HG03045 (cell line): ENCODE data around the gene MGP.
A peak's percentile ranks its signal among the peaks of the same experiment; 100 is the strongest.

Experiments used
- ATAC-seq: cut with Tn5 transposase; IDR thresholded peaks from one replicate; pipeline ENCODE4 v1.9.1; 2021; ENCODE audit warnings: mild to moderate bottlenecking, moderate library complexity; ENCODE audit not compliant: unreplicated experiment

The MGP gene

DNA sequence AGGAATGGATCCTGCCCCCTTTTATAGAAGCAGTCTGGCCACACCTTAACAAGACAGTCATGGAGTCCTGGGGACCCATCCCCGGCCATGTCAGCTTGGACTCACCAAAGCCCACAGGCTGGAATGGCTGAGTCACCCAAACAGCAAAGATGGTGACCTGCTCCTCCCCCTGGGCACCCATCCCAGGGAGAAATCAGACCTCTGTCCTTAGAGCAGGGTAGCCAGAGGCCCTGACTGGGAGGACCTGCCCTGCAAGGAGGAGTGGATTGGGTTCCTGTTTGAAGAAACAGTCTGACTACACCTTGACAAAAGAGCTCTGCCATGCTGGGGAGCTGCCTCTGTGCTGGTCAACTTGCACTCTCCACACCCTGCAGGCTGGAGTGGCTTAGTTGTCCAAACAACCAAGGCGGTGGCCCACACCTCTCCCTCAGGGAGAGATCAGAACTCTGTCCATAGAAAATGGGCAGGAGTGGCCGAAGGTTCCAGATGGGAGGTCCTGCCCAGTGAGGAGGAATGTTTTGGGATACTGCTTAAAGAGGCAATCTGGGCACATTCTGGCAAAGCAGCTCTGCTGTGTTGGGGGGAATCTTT lies 16.6 kb downstream of the MGP start:
- no peak for ATAC-seq

DNA sequence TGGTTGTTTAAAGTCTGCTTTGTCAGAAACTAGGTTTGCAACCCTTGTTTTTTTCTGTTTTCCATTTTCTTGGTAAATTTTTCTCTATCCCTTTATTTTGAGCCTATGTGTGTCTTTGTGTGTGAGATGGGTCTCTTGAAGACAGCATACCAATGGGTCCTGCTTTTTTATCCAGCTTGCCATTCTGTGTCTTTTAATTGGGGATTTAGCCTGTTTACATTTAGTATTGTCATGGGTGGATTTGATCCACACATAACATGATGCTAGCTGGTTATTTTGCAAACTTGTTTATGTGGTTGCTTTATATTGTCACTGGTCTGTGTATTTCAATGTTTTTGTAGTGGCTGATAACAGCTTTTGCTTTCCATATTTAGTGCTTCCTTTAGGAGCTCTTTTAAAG lies 25.2 kb downstream of the MGP start:
- ATAC-seq: no peak

DNA sequence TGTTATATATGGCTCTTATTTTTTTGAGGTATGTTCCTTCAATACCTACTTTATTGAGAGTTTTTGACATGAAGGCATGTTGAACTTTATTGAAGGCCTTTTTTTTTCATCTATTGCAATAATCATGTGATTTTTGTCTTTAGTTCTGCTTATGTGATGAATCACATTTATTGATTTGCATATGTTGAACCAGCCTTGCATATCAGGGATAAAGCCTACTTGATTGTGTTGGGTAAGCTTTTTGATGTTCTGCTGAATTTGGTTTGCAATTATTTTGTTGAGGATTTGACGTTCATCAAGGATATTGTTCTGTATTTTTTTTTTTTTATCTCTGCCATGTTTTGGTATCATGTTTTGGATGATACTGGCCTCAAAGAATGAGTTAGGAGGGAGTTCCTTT lies 27.1 kb downstream of the MGP start:
- no peak for ATAC-seq

DNA sequence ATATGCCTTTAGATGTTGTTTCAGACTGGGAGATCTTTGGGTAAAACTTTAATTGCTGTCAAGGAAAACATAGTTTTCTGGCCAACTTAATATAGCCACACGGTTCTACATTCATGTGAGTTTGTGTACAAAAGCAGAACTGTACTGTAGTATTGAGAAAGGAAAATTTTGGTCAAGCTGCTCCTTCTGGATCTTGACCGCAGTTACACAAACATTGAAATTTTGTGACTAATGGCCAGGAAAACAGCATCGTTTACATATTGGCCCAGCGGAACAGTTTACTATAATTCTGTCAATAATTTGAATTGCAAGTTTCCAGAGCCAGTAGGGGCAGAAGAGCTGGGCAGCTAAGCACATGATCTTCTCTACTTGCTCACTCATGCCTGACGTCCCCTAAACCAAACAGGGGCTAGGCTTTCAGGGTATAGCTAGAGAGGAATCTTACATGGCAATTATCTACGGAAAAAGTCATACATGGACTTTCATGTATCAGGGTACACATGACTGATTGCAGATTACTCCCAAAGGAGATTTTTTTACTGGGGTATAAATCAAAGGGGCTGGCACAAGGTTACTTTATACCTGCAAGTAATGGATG lies 31.0 kb downstream of the MGP start:
- no peak for ATAC-seq

DNA sequence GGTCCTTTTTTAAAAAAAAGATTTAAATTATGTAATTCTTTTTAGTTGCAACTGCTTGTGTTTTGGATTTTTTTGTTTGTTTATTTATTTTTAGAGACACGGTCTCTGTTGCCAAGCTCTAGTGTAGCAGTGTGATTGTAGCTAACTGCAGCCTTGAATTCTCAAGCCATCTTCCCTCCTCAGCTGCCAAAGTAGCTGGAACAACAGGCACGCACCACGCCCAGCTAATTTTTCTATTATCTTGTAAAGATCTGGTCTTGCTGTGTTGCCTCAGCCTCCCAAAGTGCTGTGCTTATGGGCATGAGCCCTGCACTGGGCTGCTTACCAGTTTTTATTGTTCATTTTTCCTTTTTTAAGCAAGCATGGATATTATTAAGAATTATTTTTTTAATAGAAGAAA lies 31.7 kb downstream of the MGP start:
- ATAC-seq: no peak

DNA sequence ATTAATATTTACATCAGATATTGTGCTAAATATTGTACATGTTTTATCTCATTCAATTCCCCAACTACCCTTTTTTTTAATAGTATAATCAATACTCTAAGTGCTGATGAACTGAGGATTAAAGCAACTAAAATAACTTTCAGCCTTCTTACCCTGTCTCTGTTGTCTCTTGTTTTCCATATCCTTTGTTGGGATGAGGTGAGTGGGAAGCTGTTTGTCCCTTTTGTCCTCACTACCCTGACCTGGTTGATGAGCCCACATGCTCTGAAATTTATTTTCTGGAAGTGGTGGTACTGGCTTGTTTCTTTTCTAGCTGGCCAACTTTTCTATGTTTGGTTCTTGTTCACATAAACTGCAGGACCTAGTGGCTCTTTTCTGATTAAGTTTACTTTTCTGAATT lies 32.8 kb downstream of the MGP start:
- ATAC-seq: no peak

DNA sequence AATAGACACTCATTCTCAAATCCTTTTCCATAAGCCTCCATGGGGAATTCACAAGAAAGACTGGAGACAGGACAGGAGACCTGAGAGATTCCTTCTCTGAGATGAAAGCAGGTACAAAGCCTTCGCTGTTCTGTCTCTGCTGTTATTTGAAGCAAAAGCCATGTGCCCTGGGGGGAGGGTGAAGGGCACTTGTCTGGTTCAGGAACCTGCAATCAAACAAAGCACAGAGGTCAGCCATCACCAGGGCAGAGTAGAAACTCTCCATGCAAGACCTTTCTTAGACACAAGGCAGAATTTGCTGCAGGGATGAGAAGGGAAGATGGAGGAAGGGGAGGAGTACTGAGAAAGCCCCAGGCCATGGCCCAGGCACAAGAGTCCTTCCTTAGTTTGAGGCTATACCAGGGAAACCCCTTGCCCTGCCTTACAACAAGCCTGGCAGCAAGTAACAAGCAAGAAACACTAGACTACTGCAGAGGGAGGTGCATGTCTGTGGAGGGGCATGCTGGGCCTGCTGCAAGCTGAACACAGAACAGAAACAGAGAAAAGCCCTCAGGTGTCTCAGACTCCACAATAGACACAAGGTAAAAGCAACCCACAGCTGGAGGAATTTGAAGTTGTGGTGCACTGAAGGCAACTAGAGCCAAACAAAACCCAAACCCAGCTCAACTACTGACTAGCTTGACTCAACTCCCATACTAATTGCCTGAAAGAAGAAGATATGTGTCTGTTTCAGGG lies 34.6 kb downstream of the MGP start:
- ATAC-seq: peak; percentile 86

DNA sequence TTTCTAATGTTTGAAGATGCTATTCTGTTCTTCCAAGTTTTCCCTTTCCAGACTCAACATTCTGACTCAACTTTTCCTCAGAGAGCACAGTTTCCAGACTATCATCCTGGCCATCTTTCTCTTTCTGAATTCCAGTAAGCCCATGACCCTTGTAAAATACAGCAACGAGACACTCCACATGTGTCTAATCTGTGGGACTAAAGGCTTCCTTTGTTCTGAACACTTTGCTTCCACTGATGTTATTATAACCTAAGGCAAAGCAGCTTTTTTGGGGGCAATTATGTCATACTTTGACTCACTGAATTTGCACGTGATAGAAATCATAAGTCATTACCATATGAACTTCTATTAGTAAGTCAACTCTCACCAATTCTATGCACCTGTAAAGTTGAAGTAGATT lies 36.0 kb downstream of the MGP start:
- ATAC-seq: no peak

DNA sequence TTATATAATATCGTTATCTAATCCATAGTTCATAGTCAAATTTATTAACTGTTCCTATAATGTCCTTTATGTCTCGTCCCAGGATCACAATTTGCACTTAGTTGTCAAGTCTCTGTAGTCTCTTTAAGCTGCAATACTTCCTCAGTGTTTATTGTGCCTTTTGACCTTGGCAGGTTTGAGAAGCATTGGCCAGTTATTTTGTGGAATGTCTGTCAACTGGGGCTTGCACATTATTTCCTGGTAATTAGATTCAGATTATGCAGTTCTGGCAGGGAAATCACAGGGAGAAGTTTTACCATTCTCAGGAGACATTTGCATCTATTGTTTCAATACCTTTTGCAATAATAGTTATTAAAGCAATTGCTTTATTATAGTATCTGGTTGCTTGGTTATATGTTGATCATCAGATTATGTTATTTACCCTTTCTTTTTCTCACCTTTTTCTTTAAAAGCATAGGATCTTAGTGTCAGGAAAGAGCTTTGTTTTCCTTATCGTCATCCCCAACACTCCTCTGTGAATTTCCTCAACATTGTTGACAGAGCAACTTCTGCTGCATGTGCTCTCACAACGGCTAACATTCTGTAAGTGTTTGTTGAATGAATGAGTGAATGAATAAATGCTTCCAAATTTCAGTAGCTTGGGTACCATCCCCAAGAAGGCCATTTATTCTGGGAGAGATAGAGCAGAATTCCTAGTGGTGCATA lies 38.6 kb downstream of the MGP start:
- no peak for ATAC-seq

DNA sequence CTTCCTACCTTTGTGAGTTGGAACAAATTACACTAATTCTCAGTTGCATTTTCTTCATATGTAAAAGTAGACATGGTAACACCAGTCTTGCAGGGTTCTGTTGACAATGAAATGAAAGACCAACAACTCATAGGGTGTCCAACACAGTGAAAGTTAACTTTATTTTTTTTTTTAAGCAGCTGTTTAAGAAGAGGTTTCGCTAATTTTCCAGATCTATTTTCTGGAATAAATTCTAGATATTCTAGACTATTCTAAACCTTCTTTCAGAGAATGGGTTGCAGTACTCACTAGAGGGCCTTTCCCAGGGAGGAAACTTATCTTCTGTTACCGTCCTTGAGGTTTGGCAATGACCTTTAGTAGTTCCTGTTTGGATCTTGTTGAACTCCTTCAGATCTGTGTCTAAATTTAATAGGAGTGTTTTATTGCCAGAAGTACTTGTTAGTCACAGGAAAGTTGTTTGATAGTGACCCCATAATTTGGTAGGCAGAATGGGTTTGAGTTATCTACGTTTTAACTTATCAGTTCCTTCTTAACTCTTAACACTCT lies 39.5 kb downstream of the MGP start:
- ATAC-seq: no peak

DNA sequence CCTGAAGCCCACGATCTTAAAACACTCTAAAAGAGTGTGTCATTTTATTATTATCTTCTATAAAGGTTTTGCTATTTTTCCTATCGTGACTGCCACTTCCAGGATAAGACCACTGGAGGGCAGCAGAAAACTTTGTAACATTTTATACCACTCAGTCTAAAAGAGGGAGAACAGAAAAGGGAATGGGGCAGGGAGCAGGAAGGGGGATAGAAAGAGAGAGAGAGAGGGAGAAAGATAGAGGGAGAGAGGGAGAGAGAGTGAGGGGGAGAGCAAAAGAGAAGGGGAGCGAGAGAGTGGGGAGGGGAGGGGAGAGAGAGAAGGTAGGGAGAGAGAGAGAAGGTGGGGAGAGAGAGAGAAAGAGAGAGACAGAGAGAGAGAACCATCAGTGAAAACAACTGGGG lies 40.3 kb downstream of the MGP start:
- no peak for ATAC-seq

DNA sequence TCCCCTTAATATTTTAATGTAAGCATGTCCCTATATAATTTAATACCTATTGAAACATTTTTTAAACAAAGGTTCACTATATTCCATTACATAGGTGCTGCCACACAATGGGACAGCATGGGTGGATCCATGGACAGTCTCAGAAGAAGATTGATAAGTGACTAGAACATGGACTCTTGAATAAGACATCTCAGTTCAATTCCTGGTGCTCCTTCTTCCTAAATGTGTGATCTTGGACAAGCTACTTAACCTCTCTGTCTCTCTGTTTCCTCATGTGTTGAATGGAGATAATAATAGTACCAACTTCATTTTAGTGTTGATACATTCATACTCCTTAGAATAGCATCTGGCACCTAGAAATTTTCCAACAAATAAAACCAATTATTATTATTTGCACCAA lies 41.3 kb downstream of the MGP start:
- no peak for ATAC-seq

DNA sequence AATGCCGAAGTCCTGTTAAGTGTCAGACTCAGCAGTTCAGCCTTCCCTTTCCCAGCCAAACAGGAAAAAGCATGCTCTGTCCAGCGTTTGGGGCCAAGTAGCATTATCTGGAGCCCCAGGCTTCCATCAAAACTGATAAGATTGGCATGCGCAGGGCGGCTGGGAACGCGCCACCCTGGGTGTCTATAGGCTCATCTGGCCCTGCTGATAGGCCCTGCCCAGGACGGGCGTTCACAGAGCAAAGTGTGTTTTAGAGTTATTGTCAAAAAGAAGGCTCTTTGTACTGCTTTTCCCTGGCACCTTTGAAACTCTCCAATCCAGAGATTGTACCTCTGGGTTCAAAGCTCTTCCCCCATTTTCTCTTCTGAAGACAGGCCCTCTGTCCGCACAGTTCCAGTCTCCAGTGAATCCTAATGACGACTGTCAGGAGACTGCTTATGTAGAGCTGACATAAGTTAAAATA lies 42.2 kb downstream of the MGP start, which contains the start of gene ART4:
Gene ART4 (minus strand): TSS at position 102 of the 463 bp plus-strand sequence. CDS start 413 bp downstream, outside the sequence.
- ATAC-seq: no peak

DNA sequence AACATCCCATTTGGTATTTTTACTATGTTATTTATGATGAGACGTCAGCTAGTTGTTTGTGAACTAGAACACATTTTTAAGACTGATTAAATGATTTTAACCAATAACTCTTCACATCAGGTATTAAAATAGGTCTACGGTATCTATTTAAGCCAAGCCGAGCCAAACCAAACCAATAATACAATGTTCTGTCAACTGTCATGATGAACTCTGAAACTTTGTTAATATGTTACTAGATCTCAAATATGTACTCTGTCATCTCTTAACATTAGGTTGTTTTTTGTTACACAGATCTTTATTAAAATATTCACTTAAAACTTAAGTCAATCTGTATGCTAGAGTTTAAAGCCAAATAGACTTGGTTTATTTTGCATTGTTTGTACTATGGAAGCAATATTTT lies 43.3 kb downstream of the MGP start:
- ATAC-seq: no peak

DNA sequence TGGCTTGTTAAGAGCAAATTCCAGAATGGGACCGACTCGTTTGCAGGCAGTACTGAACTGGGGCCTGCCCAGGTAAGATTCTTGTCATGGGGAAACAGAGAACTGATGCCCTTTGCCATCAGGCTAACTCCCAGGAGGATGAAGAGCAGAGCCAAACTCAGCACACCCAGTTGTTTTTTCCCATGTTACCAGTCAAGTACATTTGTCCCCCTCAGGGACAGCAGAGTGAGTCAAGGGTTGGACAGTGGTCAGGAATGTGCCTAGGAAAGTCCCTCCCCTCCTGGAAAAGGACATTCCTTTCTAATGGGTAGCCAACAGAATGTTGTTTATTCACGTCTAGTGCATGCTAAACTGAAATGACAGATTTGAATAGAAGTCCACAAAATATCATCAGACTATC lies 43.9 kb downstream of the MGP start:
- ATAC-seq: no peak

DNA sequence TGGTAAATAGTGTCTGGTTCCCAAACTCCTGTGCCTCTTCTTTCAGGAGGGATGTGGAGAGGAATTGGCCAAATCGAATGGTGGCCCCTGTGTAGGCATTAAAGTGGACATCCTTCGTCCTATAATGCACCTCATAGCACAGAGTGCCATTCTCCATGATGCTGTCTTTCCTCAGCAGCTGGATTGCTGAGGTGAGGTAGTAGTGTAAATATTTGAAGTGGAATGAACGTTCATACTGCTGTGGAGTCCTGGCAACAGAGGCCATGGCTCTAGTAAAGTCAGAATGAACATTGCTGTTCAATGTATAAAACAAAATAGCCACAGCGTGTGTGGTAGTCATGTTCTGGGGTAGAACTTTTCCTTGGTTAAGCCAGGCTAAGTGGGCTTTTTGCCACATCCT lies 45.0 kb downstream of the MGP start:
- ATAC-seq: no peak

DNA sequence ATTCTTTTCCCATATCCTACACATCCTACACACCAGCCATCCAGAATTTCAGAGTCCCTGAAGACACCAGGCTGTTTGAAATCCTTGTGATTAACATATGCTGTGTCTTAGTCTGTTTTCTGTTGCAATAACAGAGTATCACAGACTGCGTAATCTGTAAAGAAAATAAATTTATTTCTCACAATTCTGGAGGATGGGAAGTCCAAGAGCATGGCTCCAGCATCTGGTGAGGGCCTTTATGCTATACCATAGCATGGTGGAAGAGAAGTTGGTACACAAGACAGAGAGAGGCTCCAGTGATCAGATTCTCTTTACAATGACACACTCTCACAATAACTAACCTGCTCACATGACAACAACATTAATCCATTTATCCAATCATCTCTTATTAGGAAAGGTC lies 46.4 kb downstream of the MGP start:
- ATAC-seq: no peak

DNA sequence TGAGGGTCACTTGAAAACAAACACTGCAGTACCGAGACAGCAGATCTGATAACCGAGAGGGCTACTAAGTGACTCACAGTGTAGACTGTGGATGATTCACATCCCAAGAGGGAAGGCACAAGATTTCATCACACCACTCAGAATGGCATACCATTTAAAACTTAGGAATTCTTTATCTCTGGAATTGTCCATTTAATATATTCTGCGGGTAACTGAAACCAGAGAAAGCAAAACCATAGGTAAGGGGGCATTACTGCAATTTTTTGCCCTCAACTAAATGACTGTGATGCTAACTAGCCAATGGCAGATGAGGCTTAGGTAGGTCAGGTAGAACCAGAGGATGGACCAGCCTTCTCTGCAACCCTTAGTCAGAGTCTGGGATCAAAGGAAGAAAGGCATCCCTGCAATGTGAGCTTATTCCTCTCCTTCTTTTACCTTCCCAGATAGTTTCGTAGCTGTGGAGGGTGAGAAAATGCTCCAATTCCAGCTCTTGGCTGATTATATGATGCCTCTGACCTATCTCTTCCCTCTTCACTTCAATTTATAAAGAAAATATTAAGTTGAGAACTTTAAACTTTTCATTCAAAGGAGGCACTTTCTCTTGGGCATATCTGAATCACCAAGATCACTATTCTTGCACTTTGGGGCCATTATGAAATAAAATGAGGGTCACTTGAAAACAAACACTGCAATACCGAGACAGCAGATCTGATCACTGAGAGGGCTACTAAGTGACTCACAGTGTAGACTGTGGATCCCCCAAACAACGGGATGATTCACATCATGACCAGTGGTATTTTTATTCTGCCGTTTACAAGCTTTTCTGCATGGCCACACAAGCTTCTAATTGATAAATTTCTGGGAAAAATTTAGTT lies 49.1 kb downstream of the MGP start:
- ATAC-seq: no peak

DNA sequence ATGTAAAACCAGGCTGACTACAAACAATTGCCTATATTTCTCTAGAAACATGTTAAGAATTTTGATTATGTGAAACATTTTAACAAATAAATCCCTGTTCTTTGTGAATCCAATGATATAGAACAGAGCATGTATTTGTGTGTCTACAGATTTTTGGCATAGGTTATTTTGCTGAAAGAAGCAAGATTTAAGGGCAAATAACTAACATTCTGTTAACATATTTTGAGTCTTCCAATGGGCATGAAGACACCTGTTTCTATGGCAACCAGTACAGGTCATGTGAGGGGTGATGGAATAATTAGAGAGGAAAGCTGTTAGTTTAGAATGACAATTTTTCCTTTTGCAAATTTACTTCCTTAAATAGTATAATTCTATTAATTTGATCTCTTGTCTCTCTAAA lies 51.1 kb downstream of the MGP start:
- no peak for ATAC-seq

DNA sequence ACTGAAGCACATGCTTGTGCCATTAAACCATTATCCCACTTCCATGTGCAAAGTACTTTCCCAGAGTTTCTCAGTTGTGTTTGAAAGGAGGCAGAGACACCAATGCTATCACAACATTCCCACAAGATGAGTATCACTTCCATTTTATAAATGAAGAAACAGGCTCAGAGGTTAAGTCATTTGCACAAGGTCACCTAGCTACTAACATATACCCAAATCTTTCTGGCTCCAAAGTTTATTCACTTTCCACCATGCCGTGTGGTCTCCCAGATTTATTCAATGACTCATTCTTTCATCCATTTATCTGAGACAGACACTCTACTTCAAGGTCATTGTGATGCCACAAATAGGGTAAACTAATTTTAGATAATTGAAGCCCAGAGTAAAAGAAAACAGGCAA lies 51.7 kb downstream of the MGP start:
- no peak for ATAC-seq

DNA sequence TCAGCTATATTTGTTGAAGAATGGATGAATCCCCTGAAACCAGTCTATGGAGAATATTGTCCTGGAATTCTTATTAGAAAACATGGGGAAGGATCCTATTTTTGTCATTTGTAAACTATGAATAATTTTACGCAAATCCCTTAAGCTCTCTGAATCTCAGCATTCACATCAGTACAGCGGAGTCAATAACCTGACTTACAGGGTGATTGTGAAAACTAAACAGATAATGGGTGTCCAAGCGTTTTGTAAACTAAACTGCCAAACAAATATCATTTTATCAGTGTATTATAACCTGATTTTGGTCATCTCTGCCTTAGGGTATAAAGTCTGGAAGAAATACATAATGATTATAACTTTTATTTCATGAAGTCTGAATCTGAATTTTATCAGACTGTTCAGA lies 52.3 kb downstream of the MGP start:
- ATAC-seq: no peak
